Neural progenitor cell (in vitro differentiated cells): ENCODE data around the gene CLSTN2. TPM values are rescaled to one million over a fixed set of nuclear protein-coding genes. Genes with fewer than 3 reads are reported as not detected.

ENCODE experiments used
- DNase-seq: peaks from one replicate; pipeline ENCODE4 v3.0.0-alpha.2; 2016; ENCODE audit warnings: low spot score
- H2AFZ ChIP-seq: fragments of 200-600 bp; sonication (generic); replicated peaks from 2 replicates; pipeline ENCODE4 v1.6.1; 2016; ENCODE audit warnings: antibody characterized with exemption
- H3F3A ChIP-seq: fragments of 200-600 bp; sonication (generic); 2 replicates; pipeline ENCODE4 v1.6.1; 2016; ENCODE audit warnings: antibody characterized with exemption, low read depth
- H3K27ac ChIP-seq: fragments of 200-600 bp; sonication (generic); 2 replicates; pipeline ENCODE4 v1.5.1; 2016; ENCODE audit warnings: mild to moderate bottlenecking
- H3K27me3 ChIP-seq: fragments of 200-600 bp; sonication (generic); 2 replicates; pipeline ENCODE4 v1.6.1; 2016; ENCODE audit warnings: mild to moderate bottlenecking, moderate library complexity
- H3K36me3 ChIP-seq: fragments of 200-600 bp; sonication (generic); 2 replicates; pipeline ENCODE4 v1.5.1; 2016
- H3K4me1 ChIP-seq: fragments of 200-600 bp; sonication (generic); 2 replicates; pipeline ENCODE4 v1.6.1; 2016; ENCODE audit warnings: mixed run types
- H3K4me2 ChIP-seq: fragments of 200-600 bp; sonication (generic); 2 replicates; pipeline ENCODE4 v1.6.1; 2016
- H3K4me3 ChIP-seq: fragments of 200-600 bp; sonication (generic); 2 replicates; pipeline ENCODE4 v1.5.1; 2016
- H3K79me2 ChIP-seq: fragments of 200-600 bp; sonication (generic); 2 replicates; pipeline ENCODE4 v1.6.1; 2016; ENCODE audit warnings: low read depth
- H3K9ac ChIP-seq: fragments of 200-600 bp; sonication (generic); 2 replicates; pipeline ENCODE4 v1.6.1; 2016
- H3K9me3 ChIP-seq: fragments of 200-600 bp; sonication (generic); 2 replicates; pipeline ENCODE4 v1.5.1; 2016; ENCODE audit warnings: low read depth
- H4K20me1 ChIP-seq: fragments of 200-600 bp; sonication (generic); 2 replicates; pipeline ENCODE4 v1.6.1; 2016; ENCODE audit warnings: low read depth
- H3K27ac Mint-ChIP-seq: 3 replicates; pipeline ENCODE4 v1.8.0; 2021; ENCODE audit warnings: mixed read lengths
- H3K27me3 Mint-ChIP-seq: 2 replicates; pipeline ENCODE4 v1.8.0; 2022; ENCODE audit warnings: low read depth, mild to moderate bottlenecking, inconsistent platforms, moderate library complexity, mixed read lengths; ENCODE audit not compliant: insufficient read depth
- H3K36me3 Mint-ChIP-seq: 3 replicates; pipeline ENCODE4 v1.8.0; 2021; ENCODE audit warnings: mixed read lengths
- H3K4me1 Mint-ChIP-seq: 3 replicates; pipeline ENCODE4 v1.8.0; 2021; ENCODE audit warnings: mixed read lengths
- H3K4me3 Mint-ChIP-seq: 3 replicates; pipeline ENCODE4 v1.8.0; 2021; ENCODE audit warnings: mild to moderate bottlenecking, moderate library complexity, mixed read lengths
- H3K9me3 Mint-ChIP-seq: 3 replicates; pipeline ENCODE4 v1.8.0; 2020; ENCODE audit warnings: mixed read lengths
- EZH2 ChIP-seq: fragments of 200-600 bp; sonication (generic); IDR thresholded peaks from 2 replicates; pipeline ENCODE4 v1.6.1; 2017; ENCODE audit warnings: antibody characterized with exemption, mild to moderate bottlenecking, moderate library complexity
- EZH2phosphoT487 ChIP-seq: fragments of 200-600 bp; sonication (generic); IDR thresholded peaks from 2 replicates; pipeline ENCODE4 v1.6.1; 2017; ENCODE audit warnings: antibody characterized with exemption
- total RNA-seq: library from RNA; depleted of rRNA; stranded (reverse); fragments of >200 nt; gene quantifications from 2 replicates; pipeline ENCODE4 v1.2.3, GENCODE V29; 2015; ENCODE audit warnings: low replicate concordance
- TF ChIP-seq, protein P1 (sequence below): fragments of 200-600 bp; sonication (generic); IDR thresholded peaks from 2 replicates; pipeline ENCODE4 v1.5.1; 2017; ENCODE audit warnings: antibody characterized with exemption, mild to moderate bottlenecking

Gene CLSTN2
- total RNA-seq, 1 donor from 2014 or later = 0.22 TPM

DNA sequence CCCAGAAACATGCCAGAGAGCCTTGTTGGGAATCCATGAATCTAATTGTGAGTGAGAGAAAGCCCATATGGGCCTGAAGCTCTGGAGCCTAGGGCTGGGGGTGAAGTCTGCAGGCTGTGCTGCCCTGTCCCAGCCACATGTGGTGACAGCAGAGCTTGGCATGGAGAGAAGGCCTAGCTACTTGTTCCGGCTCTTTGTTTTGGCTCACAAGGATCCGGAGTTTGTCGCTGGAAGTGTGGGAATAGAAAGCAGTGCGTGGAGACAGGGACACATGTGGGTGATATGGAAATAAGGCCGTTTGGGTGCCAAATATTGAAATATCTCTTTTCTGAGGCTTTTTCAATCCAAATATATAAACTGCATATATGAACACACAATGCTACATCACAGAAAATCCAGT, 78.2 kb downstream of the CLSTN2 start:
- no peak overlapping the region for H3K27ac Mint-ChIP-seq
- DNase-seq = no peak
- H3K4me1 Mint-ChIP-seq = no peaks in the 10 kb centered on the region
- no peaks in the 10 kb centered on the region for H3K36me3 Mint-ChIP-seq
- Histone ChIP-seq H3F3A (no peaks in the 10 kb centered on the region), H3K36me3 (no peaks in the 10 kb centered on the region), H3K79me2 (no peaks in the 10 kb centered on the region), H3K27me3 (no peaks in the 10 kb centered on the region), H2AFZ (no peak overlapping the region), H3K9me3 (no peaks in the 10 kb centered on the region), H3K27ac (no peak overlapping the region), H3K4me1 (no peaks in the 10 kb centered on the region), H3K4me2 (no peak overlapping the region), H4K20me1 (no peaks in the 10 kb centered on the region), H3K9ac (no peak overlapping the region), H3K4me3 (no peak overlapping the region)
- TF ChIP-seq EZH2 = no peak
- TF ChIP-seq, protein P1, sequence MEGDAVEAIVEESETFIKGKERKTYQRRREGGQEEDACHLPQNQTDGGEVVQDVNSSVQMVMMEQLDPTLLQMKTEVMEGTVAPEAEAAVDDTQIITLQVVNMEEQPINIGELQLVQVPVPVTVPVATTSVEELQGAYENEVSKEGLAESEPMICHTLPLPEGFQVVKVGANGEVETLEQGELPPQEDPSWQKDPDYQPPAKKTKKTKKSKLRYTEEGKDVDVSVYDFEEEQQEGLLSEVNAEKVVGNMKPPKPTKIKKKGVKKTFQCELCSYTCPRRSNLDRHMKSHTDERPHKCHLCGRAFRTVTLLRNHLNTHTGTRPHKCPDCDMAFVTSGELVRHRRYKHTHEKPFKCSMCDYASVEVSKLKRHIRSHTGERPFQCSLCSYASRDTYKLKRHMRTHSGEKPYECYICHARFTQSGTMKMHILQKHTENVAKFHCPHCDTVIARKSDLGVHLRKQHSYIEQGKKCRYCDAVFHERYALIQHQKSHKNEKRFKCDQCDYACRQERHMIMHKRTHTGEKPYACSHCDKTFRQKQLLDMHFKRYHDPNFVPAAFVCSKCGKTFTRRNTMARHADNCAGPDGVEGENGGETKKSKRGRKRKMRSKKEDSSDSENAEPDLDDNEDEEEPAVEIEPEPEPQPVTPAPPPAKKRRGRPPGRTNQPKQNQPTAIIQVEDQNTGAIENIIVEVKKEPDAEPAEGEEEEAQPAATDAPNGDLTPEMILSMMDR = no peak
- no peak for TF ChIP-seq EZH2phosphoT487
- peaks cover 2% of the 10 kb centered on the region for H3K27me3 Mint-ChIP-seq
- no peak overlapping the region for H3K4me3 Mint-ChIP-seq
- no peaks in the 10 kb centered on the region for H3K9me3 Mint-ChIP-seq

DNA sequence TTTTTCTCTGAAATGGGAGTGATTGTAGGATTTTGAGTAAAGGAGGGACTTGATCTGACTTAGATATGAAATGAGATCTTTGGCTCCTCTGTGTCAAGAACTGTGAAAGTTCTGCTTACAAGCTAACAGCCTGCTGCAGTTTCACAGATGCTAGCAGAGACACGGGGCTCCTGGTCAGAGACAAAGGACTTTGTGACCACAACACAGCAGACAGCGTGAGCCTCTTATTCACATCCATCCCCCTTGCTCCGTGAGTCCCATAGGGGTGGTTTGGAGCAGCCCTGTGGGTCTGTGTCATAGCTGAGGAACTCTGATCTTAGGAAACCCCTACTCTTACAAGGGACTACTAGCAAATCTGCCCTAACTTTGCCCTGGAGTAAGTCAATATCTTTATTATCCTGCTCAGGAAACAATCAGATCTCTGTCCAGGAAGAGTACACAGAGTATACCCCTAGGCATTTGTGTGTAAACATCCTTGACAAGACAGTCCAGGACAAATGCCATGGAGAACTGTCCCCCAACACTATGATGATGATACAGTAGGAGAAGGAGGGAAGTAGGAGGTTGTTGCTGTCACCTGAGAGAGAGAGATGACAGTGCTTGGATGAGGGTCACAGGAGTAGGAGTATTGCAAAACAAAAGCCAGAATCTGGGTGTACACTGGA, 80.0 kb downstream of the CLSTN2 start:
- no peaks in the 10 kb centered on the region for H3K4me1 ChIP-seq
- Mint-ChIP-seq H3K27ac (no peak overlapping the region), H3K9me3 (no peaks in the 10 kb centered on the region), H3K36me3 (no peaks in the 10 kb centered on the region), H3K4me3 (no peak overlapping the region), H3K27me3 (peaks cover 2% of the 10 kb centered on the region), H3K4me1 (peaks cover 5% of the 10 kb centered on the region)
- H2AFZ ChIP-seq = no peak overlapping the region
- H3K79me2 ChIP-seq = no peaks in the 10 kb centered on the region
- no peak overlapping the region for H3K27ac ChIP-seq
- no peaks in the 10 kb centered on the region for H3K27me3 ChIP-seq
- H3K4me3 ChIP-seq = no peak overlapping the region
- H3K9me3 ChIP-seq = no peaks in the 10 kb centered on the region
- no peaks in the 10 kb centered on the region for H4K20me1 ChIP-seq
- H3K9ac ChIP-seq = no peak overlapping the region
- no peaks in the 10 kb centered on the region for H3K36me3 ChIP-seq
- H3K4me2 ChIP-seq = no peak overlapping the region
- no peak for TF ChIP-seq EZH2phosphoT487
- TF ChIP-seq, protein P1 = no peak
- no peak for TF ChIP-seq EZH2
- no peaks in the 10 kb centered on the region for H3F3A ChIP-seq
- DNase-seq = no peak

- DNase-seq = no peak
- Histone ChIP-seq H3K4me3 (no peak overlapping the region), H3K27me3 (no peaks in the 10 kb centered on the region), H3F3A (no peaks in the 10 kb centered on the region), H4K20me1 (no peaks in the 10 kb centered on the region), H3K79me2 (no peaks in the 10 kb centered on the region), H3K36me3 (no peaks in the 10 kb centered on the region), H3K9ac (no peak overlapping the region), H3K9me3 (no peaks in the 10 kb centered on the region), H3K4me2 (no peak overlapping the region), H3K4me1 (no peaks in the 10 kb centered on the region), H2AFZ (no peak overlapping the region), H3K27ac (no peak overlapping the region)
- Mint-ChIP-seq H3K27ac (no peak overlapping the region), H3K4me3 (no peak overlapping the region), H3K36me3 (no peaks in the 10 kb centered on the region), H3K27me3 (peaks cover 5% of the 10 kb centered on the region), H3K4me1 (peaks cover 12% of the 10 kb centered on the region), H3K9me3 (no peaks in the 10 kb centered on the region)
- TF ChIP-seq, protein P1 = no peak
- TF ChIP-seq EZH2phosphoT487 (no peak), EZH2 (no peak)
These were observed 80.8 kb downstream of the CLSTN2 start for GRCh38 chr3:140015741-140016140.
